B cell (primary cell): ENCODE data around the gene SMC4.

Experiments
- CTCF ChIP-seq: fragments of 200-600 bp; IDR thresholded peaks from one replicate; pipeline ENCODE4 v1.8.0; 2022; ENCODE audit warnings: antibody characterized with exemption, mild to moderate bottlenecking
- EZH2 ChIP-seq: IDR thresholded peaks from 2 replicates; pipeline ENCODE4 v1.6.1; 2012; ENCODE audit warnings: borderline replicate concordance, low read depth, mild to moderate bottlenecking, moderate library complexity, low read length; ENCODE audit not compliant: insufficient read depth, poor library complexity, severe bottlenecking

DNA sequence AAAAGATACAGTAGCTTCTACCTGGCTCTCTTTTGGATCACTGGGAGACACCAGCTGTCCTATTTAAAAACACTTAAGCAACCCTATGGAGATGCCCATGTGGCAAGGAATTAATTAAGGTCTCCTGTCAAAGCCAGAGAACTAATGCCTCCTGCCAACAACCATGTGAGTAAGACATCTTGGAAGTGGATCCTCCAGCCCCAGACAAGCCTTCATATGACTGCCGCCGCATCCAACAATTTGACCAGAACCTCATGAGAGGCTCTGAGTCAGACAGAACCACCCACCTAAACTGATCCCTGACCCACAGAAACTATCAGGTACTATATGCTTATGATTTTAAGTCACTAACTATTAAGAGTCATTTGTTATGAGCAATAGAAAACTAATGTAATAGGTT lies 22.8 kb upstream of the SMC4 start:
- TF ChIP-seq CTCF (no peak), EZH2 (no peak)
